Measurements from ENCODE around the gene RASSF8.

DNA sequence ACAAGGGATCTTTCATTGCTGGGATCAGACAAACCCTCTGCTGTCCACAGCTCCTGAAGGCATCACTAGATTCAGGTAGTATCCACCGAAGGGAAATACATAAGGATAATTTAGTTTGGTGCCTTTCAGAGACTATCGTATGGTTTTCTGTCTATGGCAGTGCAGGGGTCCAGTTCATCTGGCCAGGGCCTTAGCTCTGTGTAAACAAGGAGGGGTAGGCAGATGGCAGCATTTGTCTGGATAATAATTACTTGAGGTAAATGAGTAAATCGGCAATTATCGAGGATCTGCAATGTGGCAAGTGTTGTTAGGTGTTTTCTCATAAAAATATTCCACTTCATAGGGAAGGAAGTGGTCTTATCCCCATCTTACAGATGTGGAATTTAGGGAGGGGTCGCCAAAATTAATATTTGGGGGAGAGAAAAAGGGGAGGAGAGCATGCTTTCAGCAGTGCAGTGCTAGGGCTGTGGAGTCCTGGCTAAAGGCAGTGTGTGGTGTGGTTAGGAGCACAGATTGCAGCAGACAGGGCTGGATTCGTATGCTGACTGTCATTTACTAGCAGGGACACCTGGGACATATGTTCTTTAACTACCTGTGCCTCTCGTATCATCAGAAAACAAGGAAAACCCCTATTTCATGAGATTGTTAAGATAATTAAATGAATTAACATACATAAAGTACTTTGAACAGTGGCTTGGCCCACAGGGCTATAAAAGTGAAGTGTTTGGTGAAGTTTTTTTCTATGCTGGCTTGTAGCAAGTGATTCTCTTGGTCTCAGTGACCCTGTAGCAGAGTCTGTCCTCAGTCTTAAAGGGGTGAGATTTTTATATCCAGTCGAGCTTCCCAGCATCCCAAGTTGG is 27.1 kb downstream of the RASSF8 start:
- TF ChIP-seq, protein P1, sequence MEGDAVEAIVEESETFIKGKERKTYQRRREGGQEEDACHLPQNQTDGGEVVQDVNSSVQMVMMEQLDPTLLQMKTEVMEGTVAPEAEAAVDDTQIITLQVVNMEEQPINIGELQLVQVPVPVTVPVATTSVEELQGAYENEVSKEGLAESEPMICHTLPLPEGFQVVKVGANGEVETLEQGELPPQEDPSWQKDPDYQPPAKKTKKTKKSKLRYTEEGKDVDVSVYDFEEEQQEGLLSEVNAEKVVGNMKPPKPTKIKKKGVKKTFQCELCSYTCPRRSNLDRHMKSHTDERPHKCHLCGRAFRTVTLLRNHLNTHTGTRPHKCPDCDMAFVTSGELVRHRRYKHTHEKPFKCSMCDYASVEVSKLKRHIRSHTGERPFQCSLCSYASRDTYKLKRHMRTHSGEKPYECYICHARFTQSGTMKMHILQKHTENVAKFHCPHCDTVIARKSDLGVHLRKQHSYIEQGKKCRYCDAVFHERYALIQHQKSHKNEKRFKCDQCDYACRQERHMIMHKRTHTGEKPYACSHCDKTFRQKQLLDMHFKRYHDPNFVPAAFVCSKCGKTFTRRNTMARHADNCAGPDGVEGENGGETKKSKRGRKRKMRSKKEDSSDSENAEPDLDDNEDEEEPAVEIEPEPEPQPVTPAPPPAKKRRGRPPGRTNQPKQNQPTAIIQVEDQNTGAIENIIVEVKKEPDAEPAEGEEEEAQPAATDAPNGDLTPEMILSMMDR (IDR thresholded peaks at IDR 0.05; ENCODE audit: low read length) = no peak
- no peak for TF ChIP-seq EZH2 (optimal IDR thresholded peaks at IDR 0.05; ENCODE audit: low read depth, low read length)
- TF ChIP-seq EZH2phosphoT487 (IDR thresholded peaks at IDR 0.05; ENCODE audit: low read length) = no peak

Data from MM.1S (cell line).